Measurements from ENCODE around the gene RNGTT. TPM values are rescaled to one million over a fixed set of nuclear protein-coding genes. Genes with fewer than 3 reads are reported as not detected.

Gene RNGTT
- total RNA-seq, 1 experiment from 2014 or later = 19.4 TPM

- BruUV-seq (replicated peaks) = no TSS peak
- CTCF ChIA-PET = no interaction called here
These were observed 309.5 kb downstream of the RNGTT start for GRCh38 chr6:88653936-88654335.

GRCh38 chr6:88651400-88651799 is 312.0 kb downstream of the RNGTT start:
- peaks cover 5% of the 10 kb centered on the region for H3K36me3 Mint-ChIP-seq (ENCODE audit: insufficient read depth, unreplicated experiment)
- TF ChIP-seq, protein P1, sequence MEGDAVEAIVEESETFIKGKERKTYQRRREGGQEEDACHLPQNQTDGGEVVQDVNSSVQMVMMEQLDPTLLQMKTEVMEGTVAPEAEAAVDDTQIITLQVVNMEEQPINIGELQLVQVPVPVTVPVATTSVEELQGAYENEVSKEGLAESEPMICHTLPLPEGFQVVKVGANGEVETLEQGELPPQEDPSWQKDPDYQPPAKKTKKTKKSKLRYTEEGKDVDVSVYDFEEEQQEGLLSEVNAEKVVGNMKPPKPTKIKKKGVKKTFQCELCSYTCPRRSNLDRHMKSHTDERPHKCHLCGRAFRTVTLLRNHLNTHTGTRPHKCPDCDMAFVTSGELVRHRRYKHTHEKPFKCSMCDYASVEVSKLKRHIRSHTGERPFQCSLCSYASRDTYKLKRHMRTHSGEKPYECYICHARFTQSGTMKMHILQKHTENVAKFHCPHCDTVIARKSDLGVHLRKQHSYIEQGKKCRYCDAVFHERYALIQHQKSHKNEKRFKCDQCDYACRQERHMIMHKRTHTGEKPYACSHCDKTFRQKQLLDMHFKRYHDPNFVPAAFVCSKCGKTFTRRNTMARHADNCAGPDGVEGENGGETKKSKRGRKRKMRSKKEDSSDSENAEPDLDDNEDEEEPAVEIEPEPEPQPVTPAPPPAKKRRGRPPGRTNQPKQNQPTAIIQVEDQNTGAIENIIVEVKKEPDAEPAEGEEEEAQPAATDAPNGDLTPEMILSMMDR (IDR thresholded peaks at IDR 0.05; ENCODE audit: unreplicated experiment) = no peak
- H3K4me3 Mint-ChIP-seq (ENCODE audit: low read depth, unreplicated experiment) = no peak overlapping the region
- DNase-seq = no peak
- H3K9me3 Mint-ChIP-seq (ENCODE audit: low read depth, unreplicated experiment) = no peaks in the 10 kb centered on the region
- CTCF ChIA-PET = no interaction called here
- BruUV-seq (replicated peaks) = no TSS peak
- H3K4me1 Mint-ChIP-seq (ENCODE audit: low read depth, unreplicated experiment) = no peaks in the 10 kb centered on the region
- no peak overlapping the region for H3K27ac Mint-ChIP-seq (ENCODE audit: unreplicated experiment)
- intact Hi-C loops (cut with micrococcal nuclease; ENCODE audit: unreplicated experiment) = no loop called here
- no peaks in the 10 kb centered on the region for H3K27me3 Mint-ChIP-seq (ENCODE audit: unreplicated experiment)

More at GRCh38 chr6:88653936-88654335, 309.5 kb downstream of the RNGTT start:
- DNase-seq = no peak
- intact Hi-C loops (cut with micrococcal nuclease; ENCODE audit: unreplicated experiment) = no loop called here
- H3K27ac Mint-ChIP-seq (ENCODE audit: unreplicated experiment) = no peak overlapping the region
- no peaks in the 10 kb centered on the region for H3K27me3 Mint-ChIP-seq (ENCODE audit: unreplicated experiment)
- TF ChIP-seq, protein P1 (IDR thresholded peaks at IDR 0.05; ENCODE audit: unreplicated experiment) = no peak
- H3K36me3 Mint-ChIP-seq (ENCODE audit: insufficient read depth, unreplicated experiment) = no peaks in the 10 kb centered on the region
- H3K4me1 Mint-ChIP-seq (ENCODE audit: low read depth, unreplicated experiment) = peaks cover 3% of the 10 kb centered on the region
- H3K9me3 Mint-ChIP-seq (ENCODE audit: low read depth, unreplicated experiment) = no peaks in the 10 kb centered on the region
- H3K4me3 Mint-ChIP-seq (ENCODE audit: low read depth, unreplicated experiment) = no peak overlapping the region

DNA sequence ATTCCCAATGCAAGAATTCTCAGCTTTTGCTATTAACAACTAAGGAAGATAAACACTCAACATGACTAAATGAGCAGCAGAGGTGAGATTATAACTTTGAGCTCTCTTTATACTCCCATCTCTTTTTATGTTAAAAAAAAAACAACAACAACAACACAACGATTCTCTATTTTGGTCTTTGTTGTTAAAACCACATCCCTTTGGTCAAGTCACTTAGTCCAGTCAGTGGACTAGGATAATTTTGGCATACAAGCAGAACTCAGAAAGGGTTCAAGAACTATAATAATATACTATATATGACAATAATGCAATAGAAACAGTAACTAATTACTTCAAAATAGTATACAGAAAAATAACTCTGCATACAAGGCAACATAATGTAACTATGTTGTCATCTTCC is 312.4 kb downstream of the RNGTT start:
- no TSS peak for BruUV-seq (replicated peaks)
- peaks cover 5% of the 10 kb centered on the region for H3K36me3 Mint-ChIP-seq (ENCODE audit: insufficient read depth, unreplicated experiment)
- no peaks in the 10 kb centered on the region for H3K27me3 Mint-ChIP-seq (ENCODE audit: unreplicated experiment)
- H3K27ac Mint-ChIP-seq (ENCODE audit: unreplicated experiment) = no peak overlapping the region
- CTCF ChIA-PET = interaction anchor here (0.6 kb wide), 1 partner anchor 18 kb away, joined by 5 read pairs; no protein-coding TSS in a partner anchor
- intact Hi-C loops (cut with micrococcal nuclease; ENCODE audit: unreplicated experiment) = no loop called here
- no peaks in the 10 kb centered on the region for H3K9me3 Mint-ChIP-seq (ENCODE audit: low read depth, unreplicated experiment)
- H3K4me1 Mint-ChIP-seq (ENCODE audit: low read depth, unreplicated experiment) = no peaks in the 10 kb centered on the region
- H3K4me3 Mint-ChIP-seq (ENCODE audit: low read depth, unreplicated experiment) = no peak overlapping the region
- TF ChIP-seq, protein P1 (IDR thresholded peaks at IDR 0.05; ENCODE audit: unreplicated experiment) = no peak
- DNase-seq = no peak

DNA sequence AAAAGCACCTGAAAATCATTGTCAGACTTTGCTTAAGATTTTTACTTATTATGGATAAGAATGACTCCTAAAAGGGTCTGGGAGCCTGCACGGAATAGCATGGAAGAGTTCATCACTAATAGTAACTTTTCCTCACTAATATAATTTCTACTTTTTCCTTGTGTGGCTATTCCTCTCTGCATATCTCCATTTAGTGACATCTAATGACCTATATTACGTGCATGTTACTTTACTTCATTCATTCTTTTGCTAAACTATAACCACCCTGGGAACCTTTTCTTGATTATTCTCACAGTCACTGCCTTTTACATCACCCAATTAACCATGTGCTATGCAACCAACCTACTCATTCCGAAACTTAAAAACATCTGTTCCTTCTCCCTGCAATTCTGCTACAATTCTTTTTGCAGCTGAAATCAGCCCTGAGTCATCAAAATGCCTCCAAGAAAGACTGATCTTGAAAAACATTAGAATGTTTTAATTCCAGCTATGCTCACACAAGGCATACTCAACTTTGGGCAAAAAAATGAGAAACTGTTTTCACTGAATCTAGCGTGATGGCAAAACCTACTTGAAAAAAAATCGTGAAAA is 313.3 kb downstream of the RNGTT start:
- intact Hi-C loops (cut with micrococcal nuclease; ENCODE audit: unreplicated experiment) = no loop called here
- H3K27ac Mint-ChIP-seq (ENCODE audit: unreplicated experiment) = no peak overlapping the region
- CTCF ChIA-PET = interaction anchor here (0.6 kb wide), 1 partner anchor 19 kb away, joined by 5 read pairs; no protein-coding TSS in a partner anchor
- no peaks in the 10 kb centered on the region for H3K9me3 Mint-ChIP-seq (ENCODE audit: low read depth, unreplicated experiment)
- no peaks in the 10 kb centered on the region for H3K4me1 Mint-ChIP-seq (ENCODE audit: low read depth, unreplicated experiment)
- TF ChIP-seq, protein P1 (IDR thresholded peaks at IDR 0.05; ENCODE audit: unreplicated experiment) = no peak
- no peaks in the 10 kb centered on the region for H3K27me3 Mint-ChIP-seq (ENCODE audit: unreplicated experiment)
- no peak for DNase-seq
- no TSS peak for BruUV-seq (replicated peaks)
- no peak overlapping the region for H3K4me3 Mint-ChIP-seq (ENCODE audit: low read depth, unreplicated experiment)
- H3K36me3 Mint-ChIP-seq (ENCODE audit: insufficient read depth, unreplicated experiment) = peaks cover 5% of the 10 kb centered on the region
